GM21723 (cell line): ENCODE data around the gene KRTAP12-1.
"Not testable (repeated sequence)": the region's sequence is repeated elsewhere in the genome, so short reads cannot be mapped to it uniquely, and the experiment has no call there.

Source experiments
- ATAC-seq: cut with Tn5 transposase; IDR thresholded peaks from one replicate; pipeline ENCODE4 v1.9.1; 2021; ENCODE audit warnings: mild to moderate bottlenecking, moderate library complexity; ENCODE audit not compliant: unreplicated experiment

The KRTAP12-1 gene

DNA sequence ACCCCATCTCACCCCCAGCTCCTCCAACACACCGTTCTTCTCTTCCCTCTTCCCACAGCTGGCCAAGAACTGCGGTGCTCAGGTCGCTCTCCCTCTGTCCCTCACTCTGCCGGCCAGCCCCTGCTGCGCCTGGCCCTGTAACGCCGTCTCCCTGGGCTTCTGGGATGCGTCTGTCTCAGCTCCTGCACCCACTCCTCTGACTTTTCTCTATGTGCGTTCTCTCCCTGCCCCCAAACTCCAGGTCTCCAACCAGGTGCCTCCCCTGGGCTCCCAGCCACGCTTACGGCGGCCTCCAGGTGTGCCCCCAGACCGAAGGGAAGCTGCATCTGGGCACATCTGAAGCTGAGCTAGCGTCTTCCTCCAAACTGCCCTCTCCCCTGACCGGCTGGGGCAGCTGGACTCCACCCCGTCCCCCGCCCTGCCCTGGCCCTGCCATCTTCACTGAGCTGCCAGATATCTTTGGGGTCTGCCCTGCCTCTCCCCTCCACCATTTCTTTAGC lies 17.6 kb upstream of the KRTAP12-1 start:
- no peak for ATAC-seq

GRCh38 chr21:44697811-44698734 lies 16.1 kb upstream of the KRTAP12-1 start:
- ATAC-seq = no peak

- ATAC-seq = not testable (repeated sequence)
Observed at GRCh38 chr21:44697172-44697810, 15.3 kb upstream of the KRTAP12-1 start, which contains the start of gene KRTAP10-12. TSS of gene KRTAP10-12 (plus strand) at chr21:44697172. CDS start at chr21:44697202, 30 bp downstream.

- no peak for ATAC-seq
Observed at GRCh38 chr21:44696572-44696971, 14.6 kb upstream of the KRTAP12-1 start.

DNA sequence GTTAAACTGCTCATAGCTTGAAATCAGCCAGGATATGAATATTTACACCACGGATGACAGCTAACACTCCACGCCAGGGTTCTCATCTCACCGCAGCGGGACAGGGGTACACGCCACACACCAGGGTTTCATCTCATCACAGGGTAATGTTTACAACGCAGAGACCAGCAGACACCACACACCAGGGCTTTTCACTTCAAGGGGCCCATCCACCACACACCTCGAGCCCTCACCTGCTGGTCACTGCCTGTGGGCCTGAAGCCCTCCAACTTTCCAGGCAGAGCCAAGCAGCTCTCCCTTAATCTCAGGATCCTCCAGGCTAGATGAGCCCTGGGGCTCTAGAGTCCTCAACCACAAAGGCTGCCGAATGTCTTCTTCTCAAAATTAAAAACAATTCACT lies 13.7 kb upstream of the KRTAP12-1 start:
- ATAC-seq = no peak

DNA sequence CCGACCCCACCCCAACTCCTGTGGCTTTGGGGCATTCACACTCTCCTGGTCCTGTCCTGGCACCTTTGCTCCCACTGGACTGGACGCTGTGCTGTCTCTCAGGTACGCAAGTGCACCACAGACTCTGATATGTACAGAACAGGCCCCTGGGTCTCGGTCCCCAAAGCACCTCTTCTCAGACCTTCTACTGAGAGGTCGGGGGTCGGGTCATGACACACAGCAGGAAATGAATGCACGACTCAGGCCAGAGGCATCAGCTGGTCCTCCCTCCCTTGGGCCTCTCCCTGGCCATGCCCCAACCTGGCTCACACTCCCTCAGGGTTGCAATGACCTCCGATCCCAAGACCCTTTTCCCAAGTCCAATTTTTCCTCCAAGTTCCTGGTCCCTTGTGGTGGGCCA lies 13.2 kb upstream of the KRTAP12-1 start:
- no peak for ATAC-seq

DNA sequence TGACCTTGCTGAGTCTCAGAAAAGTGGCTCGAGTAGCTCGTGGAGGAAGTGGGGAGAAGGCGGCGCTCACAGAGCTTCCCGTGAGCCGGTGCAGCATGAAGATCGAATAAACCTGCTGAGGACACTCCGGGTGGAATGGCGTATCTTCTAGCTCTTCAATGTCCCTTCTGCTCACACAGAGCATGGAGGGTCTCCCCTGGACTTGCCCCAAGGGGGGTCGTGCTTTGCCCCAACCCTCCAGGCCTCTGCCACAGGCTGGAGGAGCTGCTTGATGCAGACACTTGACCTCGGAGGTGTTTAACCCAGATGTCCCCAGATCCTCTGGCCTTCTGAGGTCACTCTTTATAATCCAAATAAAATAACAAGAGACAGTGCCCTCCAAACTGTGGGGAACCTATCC lies 12.8 kb upstream of the KRTAP12-1 start:
- no peak for ATAC-seq

DNA sequence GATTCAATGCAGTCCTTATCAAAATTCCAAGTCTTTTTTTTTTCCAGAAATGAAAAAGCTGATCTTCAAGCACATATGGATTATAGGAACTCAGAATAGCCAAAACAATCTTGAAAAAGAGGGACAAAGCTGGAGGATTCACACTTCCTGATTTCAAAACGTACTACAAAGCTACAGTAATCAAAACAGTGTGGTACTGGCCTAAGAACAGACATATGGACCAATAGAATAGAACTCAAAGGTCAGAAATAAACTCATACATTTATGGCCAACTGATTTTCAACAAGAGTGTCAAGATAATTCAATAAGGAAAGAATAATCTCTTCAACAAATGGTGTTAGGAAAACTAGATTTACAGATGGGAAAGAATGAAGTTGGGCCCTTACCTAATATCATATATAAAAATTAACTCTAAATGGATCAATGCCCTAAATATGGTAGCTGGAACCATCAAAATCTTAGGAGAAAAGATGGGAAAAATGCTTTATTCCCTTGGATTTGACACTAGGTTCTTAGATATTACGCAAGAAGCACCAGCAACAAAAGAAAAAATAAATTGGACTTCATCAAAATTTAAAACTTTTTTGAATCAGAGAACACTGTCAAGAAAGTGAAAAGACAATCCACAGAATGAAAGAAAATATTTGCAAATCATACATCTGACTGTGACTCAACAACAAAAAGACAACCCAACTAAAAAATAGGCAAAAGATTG lies 11.0 kb upstream of the KRTAP12-1 start:
- ATAC-seq = no peak

DNA sequence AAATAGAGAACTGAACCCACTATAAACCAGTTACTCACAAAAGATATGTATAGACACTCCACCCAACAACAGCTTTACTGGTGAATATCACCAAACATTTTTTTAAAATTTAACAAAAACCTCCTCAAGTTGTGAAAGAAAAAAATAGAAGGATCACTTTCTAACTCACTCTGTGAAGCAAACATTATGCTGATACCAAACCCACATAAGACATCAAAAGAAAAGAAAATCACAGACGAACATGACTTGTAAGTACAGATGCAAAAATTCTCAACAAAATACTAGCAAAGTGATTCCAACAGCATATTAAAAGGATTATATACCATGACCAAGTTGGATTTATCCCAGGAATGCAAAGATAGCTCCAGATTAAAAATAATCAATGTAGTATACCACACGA lies 9.7 kb upstream of the KRTAP12-1 start:
- no peak for ATAC-seq

DNA sequence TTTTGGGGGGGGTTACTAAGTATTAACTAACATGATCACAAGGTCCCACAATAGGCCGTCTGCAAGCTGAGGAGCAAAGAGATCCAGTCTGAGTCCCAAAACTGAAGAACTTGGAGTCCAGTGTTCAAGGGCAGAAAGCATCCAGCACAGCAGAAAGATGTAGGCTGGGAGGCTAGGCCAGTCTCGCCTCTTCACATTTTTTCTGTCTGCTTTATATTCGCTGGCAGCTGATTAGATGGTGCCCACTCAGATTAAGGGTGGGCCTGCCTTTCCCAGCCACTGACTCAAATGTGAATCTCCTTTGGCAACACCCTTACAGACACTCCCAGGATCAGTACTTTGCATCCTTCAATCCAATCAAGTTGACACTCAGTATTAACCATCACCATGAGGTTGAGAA lies 7.8 kb upstream of the KRTAP12-1 start:
- ATAC-seq = not testable (repeated sequence)

GRCh38 chr21:44687671-44688070 lies 5.7 kb upstream of the KRTAP12-1 start:
- no peak for ATAC-seq

DNA sequence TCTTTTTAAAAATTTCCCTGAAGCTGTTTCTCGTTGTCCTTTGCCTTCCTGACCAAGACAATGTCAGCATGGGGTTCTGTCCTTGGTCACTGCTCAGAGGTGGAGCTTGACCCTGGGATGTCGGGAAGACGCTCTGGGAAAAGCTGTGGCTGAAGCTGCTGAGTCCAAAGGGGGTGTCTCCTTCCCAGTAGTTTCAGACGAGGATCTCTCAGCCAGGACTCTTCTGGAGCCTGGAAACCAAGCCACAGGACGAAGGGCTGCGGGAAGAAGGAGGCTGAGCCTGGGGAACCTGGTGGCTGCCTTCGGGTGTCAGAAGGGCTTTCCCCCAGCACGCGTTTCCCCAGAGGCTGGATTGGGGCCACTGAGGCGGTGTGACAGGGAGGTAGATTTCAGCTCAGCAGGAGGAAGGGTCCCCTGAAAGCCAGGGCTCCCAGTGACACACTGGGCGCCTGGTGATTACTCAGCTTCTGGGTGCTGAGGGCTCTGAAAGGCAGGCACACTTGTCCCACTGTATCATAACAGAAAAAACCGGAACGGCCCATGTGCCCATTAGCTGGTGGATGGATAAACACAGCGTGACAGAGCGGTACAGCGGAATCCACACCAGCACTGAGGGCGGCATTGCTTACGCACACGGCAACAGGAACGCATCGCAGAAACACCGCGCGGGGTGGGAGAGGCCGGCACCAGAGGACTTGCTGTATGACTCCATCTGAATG lies 5.0 kb upstream of the KRTAP12-1 start:
- ATAC-seq = no peak

DNA sequence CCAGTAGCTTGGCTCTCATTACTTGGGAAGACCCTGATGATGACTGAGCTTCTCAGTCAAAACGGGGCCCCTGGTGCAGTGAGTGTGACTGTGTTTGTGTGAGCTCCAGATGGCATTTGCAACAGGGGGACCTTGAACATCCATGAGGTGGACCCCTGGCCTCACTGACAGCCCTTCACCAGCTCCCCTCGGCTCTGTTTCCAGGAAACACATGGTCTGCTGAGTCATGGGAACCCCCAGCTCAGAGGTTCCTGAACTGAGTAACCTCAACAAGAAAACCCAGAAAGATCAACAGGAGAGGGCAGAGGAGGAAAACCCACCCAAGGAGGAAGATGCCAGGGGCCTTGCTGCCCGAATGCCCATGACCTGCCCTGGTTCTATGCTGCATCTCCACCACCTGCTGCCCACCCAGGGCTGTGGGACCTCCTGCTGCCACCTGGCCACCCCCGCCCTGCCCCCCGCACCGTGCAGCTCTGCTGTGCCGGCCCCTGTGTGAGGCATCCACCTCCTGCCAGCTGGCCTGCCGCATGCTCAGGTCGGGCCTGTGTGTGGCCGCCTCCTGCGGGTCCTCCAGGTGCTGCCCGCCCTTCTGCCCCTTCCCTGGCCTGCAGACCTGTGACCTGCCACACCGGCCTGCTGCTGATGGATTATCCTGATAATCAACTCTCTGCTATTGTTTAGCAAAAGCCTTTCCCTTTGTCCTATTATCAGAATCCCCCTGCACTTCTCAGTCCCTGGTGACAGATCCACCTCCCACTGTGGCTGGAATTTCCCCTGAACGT lies 4.2 kb upstream of the KRTAP12-1 start:
- ATAC-seq = no peak

DNA sequence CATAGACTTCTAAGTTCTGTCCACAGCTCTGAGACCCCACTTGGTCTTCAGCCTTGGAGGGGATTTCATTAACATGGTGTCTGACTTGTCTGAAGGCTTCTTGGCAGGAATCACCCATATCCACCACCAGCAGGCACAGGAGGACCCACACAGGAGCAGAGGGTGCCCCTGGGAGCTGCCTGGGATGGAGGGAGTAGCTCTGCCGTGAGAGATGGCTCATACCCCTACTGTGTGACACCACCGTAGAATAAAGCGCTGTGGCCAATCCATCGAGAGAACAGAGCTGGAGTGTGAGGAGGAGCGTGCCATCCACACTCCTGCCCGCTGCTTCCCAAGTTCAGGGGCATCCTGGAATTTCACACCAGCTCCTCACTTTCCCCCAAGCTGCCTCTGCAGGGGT lies 3.1 kb upstream of the KRTAP12-1 start:
- ATAC-seq = not testable (repeated sequence)

DNA sequence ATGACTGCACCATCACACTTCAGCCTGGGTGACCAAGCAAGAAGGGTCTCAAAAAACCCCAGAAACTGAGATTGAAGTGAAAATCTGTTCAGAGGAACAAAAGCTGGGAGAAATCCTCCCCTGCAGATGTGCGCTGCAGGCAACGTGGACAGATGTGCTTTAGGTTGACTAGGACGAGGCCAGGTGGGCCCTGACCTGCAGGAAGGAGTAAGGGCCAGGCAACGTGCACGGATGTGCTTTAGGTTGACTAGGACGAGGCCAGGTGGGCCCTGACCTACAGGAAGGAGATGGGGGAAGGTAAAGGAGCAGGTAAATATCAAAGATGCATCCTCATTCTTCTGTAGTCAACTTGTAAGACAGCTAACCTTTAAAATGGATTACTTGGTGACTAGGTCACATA lies 2.5 kb upstream of the KRTAP12-1 start:
- no peak for ATAC-seq

- no peak for ATAC-seq
Observed at GRCh38 chr21:44684077-44684476, 2.1 kb upstream of the KRTAP12-1 start.

DNA sequence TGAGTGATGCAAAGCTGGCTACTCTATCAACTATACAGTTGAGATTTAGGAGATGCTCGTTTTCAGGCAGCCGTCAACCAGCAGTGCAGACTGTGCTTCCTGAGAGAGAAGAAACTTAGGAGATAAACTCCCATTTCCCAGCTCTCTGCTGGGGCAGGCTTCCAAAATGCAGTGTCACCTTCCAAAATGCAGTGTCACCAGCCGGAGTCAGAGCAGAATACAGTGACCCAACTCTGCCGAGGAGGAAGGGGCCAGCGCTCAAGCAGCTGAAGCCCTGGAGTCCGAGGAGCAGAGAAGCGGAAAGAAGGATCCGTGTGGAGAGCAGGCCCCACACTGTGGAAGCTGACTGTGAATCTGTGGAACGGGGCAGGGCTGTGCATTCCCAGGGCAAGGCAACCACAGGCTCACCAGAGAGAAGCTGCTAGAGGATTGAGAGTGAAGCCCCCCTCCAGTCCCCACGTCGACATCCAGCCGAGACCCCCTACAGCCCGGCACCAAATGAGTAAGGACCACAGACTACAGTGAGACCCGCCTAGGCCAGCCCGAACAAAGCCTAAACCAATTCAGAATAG lies 703 bp upstream of the KRTAP12-1 start:
- ATAC-seq = no peak

DNA sequence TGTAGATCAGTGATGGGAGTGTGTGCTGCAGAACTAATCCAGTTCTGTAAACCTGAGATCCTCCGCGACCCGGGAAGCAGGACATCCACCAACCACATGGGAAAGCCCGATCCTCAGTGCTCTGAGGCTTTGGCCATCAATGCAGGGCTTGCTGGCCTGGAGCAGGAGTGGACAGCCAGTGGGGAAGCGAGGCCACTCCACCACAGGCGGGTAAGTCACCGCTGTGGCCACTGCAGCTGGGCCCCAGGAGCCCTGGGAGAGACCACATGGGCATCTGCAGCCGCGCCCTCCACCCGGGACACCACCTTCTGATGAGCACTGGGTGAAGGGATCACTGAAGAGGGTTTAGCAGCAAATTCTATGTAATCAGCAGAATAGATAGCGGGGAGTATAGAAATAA lies 811 bp downstream of the KRTAP12-1 start:
- no peak for ATAC-seq

DNA sequence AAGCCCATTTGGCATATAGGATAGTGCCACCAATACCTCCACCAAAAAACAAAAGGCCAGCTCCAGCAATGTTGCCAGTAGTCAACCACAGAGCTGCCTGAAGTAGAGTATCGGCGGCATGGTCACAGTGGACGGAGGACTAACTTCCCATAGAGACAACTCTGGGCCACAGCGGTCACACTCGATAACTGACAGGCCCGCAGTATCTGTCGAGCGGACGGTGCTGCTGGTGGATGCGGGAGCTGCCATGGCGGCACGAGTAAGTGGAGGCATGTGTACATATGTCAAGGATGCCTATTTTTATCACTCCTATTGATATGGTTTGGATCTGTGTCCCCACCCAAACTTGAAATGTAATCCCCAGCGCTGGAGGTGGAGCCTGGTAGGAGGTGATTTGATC lies 4.1 kb downstream of the KRTAP12-1 start:
- no peak for ATAC-seq

DNA sequence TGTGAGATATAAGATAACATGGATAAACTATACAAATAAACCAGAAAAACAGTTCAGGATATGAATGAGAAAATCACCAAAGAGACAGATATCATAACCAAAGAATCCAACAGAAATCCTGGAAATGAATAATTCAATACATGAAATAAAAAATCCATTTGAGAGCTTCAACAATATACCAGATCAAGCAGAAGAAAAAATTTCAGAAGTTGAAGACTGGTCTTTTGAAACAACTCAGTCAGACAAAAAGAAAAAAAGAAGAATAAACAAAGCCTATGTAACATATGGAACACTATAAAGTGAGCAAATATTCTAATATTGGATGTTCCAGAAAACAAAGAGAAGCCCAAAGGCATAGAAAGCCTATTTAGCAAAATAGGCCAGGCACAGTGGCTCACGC lies 10.1 kb downstream of the KRTAP12-1 start:
- no peak for ATAC-seq
